Measurements from ENCODE around the gene MORN1. TPM values are rescaled to one million over a fixed set of nuclear protein-coding genes. Genes with fewer than 3 reads are reported as not detected.

MORN1 gene
- total RNA-seq, 1 experiment from 2014 or later, result 47.8 TPM

DNA sequence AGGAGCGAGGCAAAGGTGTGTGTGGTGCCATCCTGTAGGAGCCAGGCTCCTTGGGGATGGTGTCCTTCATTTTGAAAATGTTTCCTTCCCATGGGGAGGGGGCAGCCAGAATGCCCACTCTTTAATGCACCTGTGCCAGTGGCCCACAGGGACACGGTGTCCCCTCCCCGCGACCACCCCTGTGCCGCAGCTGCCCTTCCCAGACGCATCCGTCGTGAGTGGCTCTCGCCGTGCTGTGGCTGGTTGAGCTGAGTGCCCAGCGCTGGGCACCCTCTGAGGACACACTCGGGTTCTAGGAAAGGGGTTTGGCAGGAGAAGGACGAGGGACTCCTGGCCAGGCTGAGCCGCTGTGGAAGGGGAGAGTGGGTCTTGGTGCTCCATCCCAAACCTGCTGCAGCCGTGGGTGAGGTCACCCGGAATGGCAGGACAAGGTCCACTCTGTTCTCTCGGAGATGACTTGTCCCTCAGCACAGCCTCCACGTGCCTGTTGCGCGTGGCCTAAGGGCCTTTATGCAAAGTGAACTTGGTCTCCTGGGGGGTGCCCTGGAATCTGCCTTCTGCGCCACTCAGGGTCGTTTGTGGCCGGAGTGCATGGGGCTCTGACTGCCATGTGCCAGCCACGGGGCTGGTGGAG is 88.9 kb downstream of the MORN1 start:
- TF ChIP-seq EZH2 (IDR thresholded peaks at IDR 0.05; ENCODE audit: low read depth), result no peak
- TF ChIP-seq, protein P1, sequence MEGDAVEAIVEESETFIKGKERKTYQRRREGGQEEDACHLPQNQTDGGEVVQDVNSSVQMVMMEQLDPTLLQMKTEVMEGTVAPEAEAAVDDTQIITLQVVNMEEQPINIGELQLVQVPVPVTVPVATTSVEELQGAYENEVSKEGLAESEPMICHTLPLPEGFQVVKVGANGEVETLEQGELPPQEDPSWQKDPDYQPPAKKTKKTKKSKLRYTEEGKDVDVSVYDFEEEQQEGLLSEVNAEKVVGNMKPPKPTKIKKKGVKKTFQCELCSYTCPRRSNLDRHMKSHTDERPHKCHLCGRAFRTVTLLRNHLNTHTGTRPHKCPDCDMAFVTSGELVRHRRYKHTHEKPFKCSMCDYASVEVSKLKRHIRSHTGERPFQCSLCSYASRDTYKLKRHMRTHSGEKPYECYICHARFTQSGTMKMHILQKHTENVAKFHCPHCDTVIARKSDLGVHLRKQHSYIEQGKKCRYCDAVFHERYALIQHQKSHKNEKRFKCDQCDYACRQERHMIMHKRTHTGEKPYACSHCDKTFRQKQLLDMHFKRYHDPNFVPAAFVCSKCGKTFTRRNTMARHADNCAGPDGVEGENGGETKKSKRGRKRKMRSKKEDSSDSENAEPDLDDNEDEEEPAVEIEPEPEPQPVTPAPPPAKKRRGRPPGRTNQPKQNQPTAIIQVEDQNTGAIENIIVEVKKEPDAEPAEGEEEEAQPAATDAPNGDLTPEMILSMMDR (conservative IDR thresholded peaks at IDR 0.05), result no peak
- Histone ChIP-seq H3K79me2 (ENCODE audit: low read depth) (peaks cover 31% of the 10 kb centered on the region), H3K4me1 (replicated peaks; ENCODE audit: insufficient read depth) (no peaks in the 10 kb centered on the region), H4K20me1 (ENCODE audit: insufficient read depth) (peaks cover 41% of the 10 kb centered on the region), H3K27ac (no peak overlapping the region), H3K9me2 (ENCODE audit: insufficient read depth) (no peaks in the 10 kb centered on the region), H3K9me3 (ENCODE audit: insufficient read depth, low read depth) (no peaks in the 10 kb centered on the region), H3K36me3 (ENCODE audit: low read depth) (peaks cover 7% of the 10 kb centered on the region; the same call in 1 of the 2 replicates), H3K4me2 (no peak overlapping the region), H3F3A (ENCODE audit: insufficient read depth, low read depth) (0 out of 2 replicates have a peak, but pooled peaks cover 2% of the 10 kb centered on the region), H2AFZ (no peak overlapping the region), H3K27me3 (ENCODE audit: insufficient read depth, low read depth) (no peaks in the 10 kb centered on the region), H3K4me3 (no peak overlapping the region)
- ChIA-PET POLR2A (ENCODE audit: unreplicated experiment) (no interaction called here), CTCF (interaction anchor here (0.6 kb wide), 1 partner anchor 66 kb away, joined by 7 read pairs; no protein-coding TSS in a partner anchor)
- intact Hi-C loops (cut with micrococcal nuclease; ENCODE audit: unreplicated experiment), result no loop called here
- BruUV-seq (replicated peaks), result no TSS peak
- no peak for DNase-seq

DNA sequence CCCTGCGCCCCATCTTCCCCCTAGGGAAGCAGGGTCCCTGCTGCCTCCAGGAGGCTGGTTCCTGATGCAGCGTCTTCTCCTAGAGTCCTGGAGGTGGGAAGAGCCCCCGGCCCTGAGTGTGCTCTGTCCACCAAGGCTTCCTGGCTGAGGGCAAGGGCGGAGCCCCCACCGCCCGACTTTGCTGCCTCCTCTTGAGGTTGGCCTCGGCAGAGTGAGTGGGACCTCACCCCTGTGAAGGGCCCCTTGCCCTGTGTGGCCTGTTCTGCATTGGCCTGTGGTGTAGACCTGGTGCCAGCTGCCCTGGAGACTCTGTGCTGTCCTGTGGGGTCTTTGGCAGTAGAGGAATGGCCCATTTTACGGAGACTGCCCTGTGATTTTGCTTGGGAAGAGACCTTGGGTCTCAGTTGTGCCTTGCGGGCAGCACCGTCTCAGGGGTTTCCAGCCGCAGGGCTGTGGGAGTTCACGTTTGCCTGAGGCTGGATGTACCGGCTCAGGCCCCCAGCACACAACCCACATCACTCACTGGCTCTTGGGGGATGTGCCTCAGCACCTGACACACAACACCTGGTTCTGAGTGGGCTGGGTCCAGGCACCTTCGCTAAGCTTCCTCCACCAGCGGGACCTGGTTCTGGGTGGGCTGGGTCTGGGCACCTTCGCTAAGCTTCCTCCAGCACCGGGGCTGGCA is 89.6 kb downstream of the MORN1 start:
- ChIA-PET CTCF (interaction anchor here (0.6 kb wide), 1 partner anchor 67 kb away, joined by 7 read pairs; no protein-coding TSS in a partner anchor), POLR2A (ENCODE audit: unreplicated experiment) (no interaction called here)
- no peak overlapping the region for H3K4me2 ChIP-seq
- no peaks in the 10 kb centered on the region for H3K9me2 ChIP-seq (ENCODE audit: insufficient read depth)
- no peak overlapping the region for H2AFZ ChIP-seq
- peaks cover 47% of the 10 kb centered on the region for H4K20me1 ChIP-seq (ENCODE audit: insufficient read depth)
- peaks cover 36% of the 10 kb centered on the region for H3K79me2 ChIP-seq (ENCODE audit: low read depth)
- H3K36me3 ChIP-seq (ENCODE audit: low read depth), result peaks cover 7% of the 10 kb centered on the region; the same call in 1 of the 2 replicates
- intact Hi-C loops (cut with micrococcal nuclease; ENCODE audit: unreplicated experiment), result no loop called here
- no peak for DNase-seq
- H3K4me3 ChIP-seq, result no peak overlapping the region
- H3F3A ChIP-seq (ENCODE audit: insufficient read depth, low read depth), result no peaks in the 10 kb centered on the region
- TF ChIP-seq, protein P1 (conservative IDR thresholded peaks at IDR 0.05), result no peak
- TF ChIP-seq EZH2 (IDR thresholded peaks at IDR 0.05; ENCODE audit: low read depth), result no peak
- no peaks in the 10 kb centered on the region for H3K27me3 ChIP-seq (ENCODE audit: insufficient read depth, low read depth)
- H3K4me1 ChIP-seq (replicated peaks; ENCODE audit: insufficient read depth), result no peaks in the 10 kb centered on the region
- no TSS peak for BruUV-seq (replicated peaks)
- H3K27ac ChIP-seq, result no peak overlapping the region
- no peaks in the 10 kb centered on the region for H3K9me3 ChIP-seq (ENCODE audit: insufficient read depth, low read depth)

DNA sequence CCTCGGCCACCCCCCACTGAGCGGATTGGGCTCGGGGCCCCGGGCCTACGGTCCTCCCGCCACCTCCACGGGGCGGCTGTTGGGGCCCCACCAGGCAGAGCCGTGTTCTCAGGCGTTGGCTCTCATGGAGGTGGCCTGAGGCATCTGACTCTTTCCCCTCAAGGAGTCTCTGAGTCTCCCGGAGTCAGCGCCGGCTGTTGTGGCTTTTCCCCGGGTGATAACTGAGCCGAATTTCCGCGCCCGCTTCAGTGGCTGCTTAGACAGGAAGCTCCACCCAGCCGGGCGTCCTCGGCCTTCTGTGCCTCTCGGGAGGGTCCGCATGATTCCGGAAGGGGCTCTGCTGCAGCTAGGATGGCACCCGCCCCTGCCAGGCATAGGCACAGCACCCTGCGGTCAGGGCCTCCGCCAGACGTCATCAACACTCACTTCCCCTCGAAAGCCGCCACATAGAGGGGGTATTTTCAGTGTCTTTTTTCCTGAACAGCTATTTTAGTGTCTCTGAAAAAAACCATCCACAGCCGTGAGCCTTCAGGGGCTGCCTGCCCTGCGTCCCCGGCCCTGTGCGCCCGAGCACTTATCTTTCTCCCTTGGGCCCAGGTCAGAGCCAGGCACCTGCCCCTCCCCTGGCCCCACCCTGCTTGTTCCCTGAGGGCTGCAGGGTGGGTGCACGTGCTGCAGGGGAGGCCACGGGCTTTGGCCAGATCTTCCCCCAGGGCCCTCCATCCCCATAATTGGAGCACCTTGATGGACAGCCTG is 90.3 kb downstream of the MORN1 start:
- H3K27me3 ChIP-seq (ENCODE audit: insufficient read depth, low read depth), result no peaks in the 10 kb centered on the region
- no peak for DNase-seq
- peaks cover 7% of the 10 kb centered on the region; the same call in 1 of the 2 replicates for H3K36me3 ChIP-seq (ENCODE audit: low read depth)
- no peaks in the 10 kb centered on the region for H3K9me3 ChIP-seq (ENCODE audit: insufficient read depth, low read depth)
- H4K20me1 ChIP-seq (ENCODE audit: insufficient read depth), result peaks cover 54% of the 10 kb centered on the region
- no peak overlapping the region for H3K4me3 ChIP-seq
- CTCF ChIA-PET, result no interaction called here
- no peaks in the 10 kb centered on the region for H3K9me2 ChIP-seq (ENCODE audit: insufficient read depth)
- intact Hi-C loops (cut with micrococcal nuclease; ENCODE audit: unreplicated experiment), result no loop called here
- H2AFZ ChIP-seq, result no peak overlapping the region
- H3F3A ChIP-seq (ENCODE audit: insufficient read depth, low read depth), result no peaks in the 10 kb centered on the region
- H3K4me2 ChIP-seq, result no peak overlapping the region
- TF ChIP-seq, protein P1 (conservative IDR thresholded peaks at IDR 0.05), result no peak
- TF ChIP-seq EZH2 (IDR thresholded peaks at IDR 0.05; ENCODE audit: low read depth), result no peak
- POLR2A ChIA-PET (ENCODE audit: unreplicated experiment), result no interaction called here
- peaks cover 43% of the 10 kb centered on the region for H3K79me2 ChIP-seq (ENCODE audit: low read depth)
- no peaks in the 10 kb centered on the region for H3K4me1 ChIP-seq (replicated peaks; ENCODE audit: insufficient read depth)
- no peak overlapping the region for H3K27ac ChIP-seq
- BruUV-seq (replicated peaks), result no TSS peak
